NCI-H446 treated with DMSO at 0.1 percent for 48 hours (cell line): ENCODE data around the gene VWA3B.
"Not testable (repeated sequence)": the region's sequence is repeated elsewhere in the genome, so short reads cannot be mapped to it uniquely, and the experiment has no call there.

Experiments used
- DNase-seq: peaks from one replicate; lab custom pipeline; 2025; lab: John Stamatoyannopoulos, UW

The VWA3B gene

GRCh38 chr2:98253461-98254070 is 166.6 kb downstream of the VWA3B start:
- no peak for DNase-seq

- no peak for DNase-seq
Measured at GRCh38 chr2:98254504-98255059, 167.6 kb downstream of the VWA3B start.

GRCh38 chr2:98258906-98259305 is 171.9 kb downstream of the VWA3B start:
- no peak for DNase-seq

GRCh38 chr2:98263362-98263761 is 176.4 kb downstream of the VWA3B start:
- no peak for DNase-seq

GRCh38 chr2:98268225-98268624 is 181.3 kb downstream of the VWA3B start:
- not testable (repeated sequence) for DNase-seq

GRCh38 chr2:98269274-98269673 is 182.3 kb downstream of the VWA3B start:
- no peak for DNase-seq

GRCh38 chr2:98269830-98270229 is 182.9 kb downstream of the VWA3B start:
- DNase-seq, result no peak

- DNase-seq, result no peak
Measured at GRCh38 chr2:98277162-98277859, 190.3 kb downstream of the VWA3B start.

GRCh38 chr2:98278074-98278473 is 191.1 kb downstream of the VWA3B start:
- DNase-seq, result no peak

GRCh38 chr2:98280376-98281102 is 193.6 kb downstream of the VWA3B start:
- DNase-seq, result no peak

- DNase-seq, result no peak
Measured at GRCh38 chr2:98281607-98282006, 194.6 kb downstream of the VWA3B start.

GRCh38 chr2:98282109-98282508 is 195.1 kb downstream of the VWA3B start:
- no peak for DNase-seq

GRCh38 chr2:98293030-98293429 is 206.1 kb downstream of the VWA3B start:
- DNase-seq, result no peak

GRCh38 chr2:98293931-98294687 is 207.1 kb downstream of the VWA3B start:
- no peak for DNase-seq

- no peak for DNase-seq
Measured at GRCh38 chr2:98294711-98295110, 207.7 kb downstream of the VWA3B start.

GRCh38 chr2:98295275-98295674 is 208.3 kb downstream of the VWA3B start:
- DNase-seq, result no peak

- DNase-seq, result no peak
Measured at GRCh38 chr2:98295721-98296414, 208.9 kb downstream of the VWA3B start.

- DNase-seq, result no peak
Measured at GRCh38 chr2:98296440-98296839, 209.5 kb downstream of the VWA3B start.

GRCh38 chr2:98297817-98298682 is 211.1 kb downstream of the VWA3B start:
- DNase-seq, result no peak

GRCh38 chr2:98298683-98299164 is 211.8 kb downstream of the VWA3B start:
- DNase-seq, result no peak
